GM23338 (cell line): ENCODE measurements around the gene PGC. TPM values are rescaled to one million over a fixed set of nuclear protein-coding genes. Genes with fewer than 3 reads are reported as not detected.

ENCODE experiments used
- ATAC-seq: fragments of 200-7000 bp; cut with Tn5 transposase; 3 replicates; pipeline ENCODE4 v1.9.1; 2020
- DNase-seq: peaks from one replicate; pipeline ENCODE4 v3.0.0-alpha.2; 2015; ENCODE audit warnings: low spot score
- H2AFZ ChIP-seq: fragments of 200-600 bp; sonication (generic); 2 replicates; pipeline ENCODE4 v1.8.0; 2016; ENCODE audit warnings: antibody characterized with exemption, mild to moderate bottlenecking, moderate library complexity
- H3F3A ChIP-seq: fragments of 200-600 bp; sonication (generic); replicated peaks from 2 replicates; pipeline ENCODE4 v1.8.0; 2017; ENCODE audit warnings: antibody characterized with exemption, mixed run types, low read depth
- H3K27ac ChIP-seq: fragments of 200-600 bp; sonication (generic); 2 replicates; pipeline ENCODE4 v1.6.1; 2016; ENCODE audit warnings: low read depth
- H3K27me3 ChIP-seq: fragments of 200-600 bp; sonication (generic); 2 replicates; pipeline ENCODE4 v1.8.0; 2016; ENCODE audit warnings: mild to moderate bottlenecking, mixed run types, moderate library complexity; ENCODE audit not compliant: insufficient read depth
- H3K36me3 ChIP-seq: fragments of 200-600 bp; sonication (generic); 2 replicates; pipeline ENCODE4 v1.8.0; 2016; ENCODE audit warnings: mild to moderate bottlenecking; ENCODE audit not compliant: insufficient read depth
- H3K4me1 ChIP-seq: fragments of 200-600 bp; sonication (generic); 2 replicates; pipeline ENCODE4 v1.8.0; 2016; ENCODE audit warnings: mild to moderate bottlenecking, moderate library complexity; ENCODE audit not compliant: insufficient read depth
- H3K4me2 ChIP-seq: fragments of 200-600 bp; sonication (generic); 2 replicates; pipeline ENCODE4 v1.7.1; 2017; ENCODE audit warnings: mixed run types
- H3K4me3 ChIP-seq: fragments of 200-600 bp; sonication (generic); 2 replicates; pipeline ENCODE4 v1.6.1; 2016; ENCODE audit warnings: mixed run types
- H3K79me2 ChIP-seq: fragments of 200-600 bp; sonication (generic); replicated peaks from 2 replicates; pipeline ENCODE4 v1.8.0; 2017; ENCODE audit warnings: mild to moderate bottlenecking; ENCODE audit not compliant: insufficient read depth
- H3K9me2 ChIP-seq: fragments of 200-600 bp; sonication (generic); 2 replicates; pipeline ENCODE4 v1.8.0; 2017; ENCODE audit not compliant: insufficient read depth
- H4K20me1 ChIP-seq: fragments of 200-600 bp; sonication (generic); replicated peaks from 2 replicates; pipeline ENCODE4 v1.8.0; 2017; ENCODE audit warnings: mild to moderate bottlenecking; ENCODE audit not compliant: insufficient read depth
- H3K27ac Mint-ChIP-seq: 2 replicates; pipeline ENCODE4 v1.8.0; 2020; ENCODE audit warnings: inconsistent platforms, mild to moderate bottlenecking, moderate library complexity, mixed read lengths
- H3K27me3 Mint-ChIP-seq: 3 replicates; pipeline ENCODE4 v1.8.0; 2022; ENCODE audit warnings: low read depth, mild to moderate bottlenecking, moderate library complexity, mixed read lengths, inconsistent platforms; ENCODE audit not compliant: insufficient read depth, poor library complexity
- H3K36me3 Mint-ChIP-seq: 3 replicates; pipeline ENCODE4 v1.8.0; 2021; ENCODE audit warnings: low read depth, mild to moderate bottlenecking, inconsistent platforms, moderate library complexity, mixed read lengths
- H3K4me1 Mint-ChIP-seq: 3 replicates; pipeline ENCODE4 v1.8.0; 2020; ENCODE audit warnings: mild to moderate bottlenecking, inconsistent platforms, mixed read lengths
- H3K4me3 Mint-ChIP-seq: 3 replicates; pipeline ENCODE4 v1.8.0; 2021; ENCODE audit warnings: moderate library complexity, mild to moderate bottlenecking, inconsistent platforms, mixed read lengths
- H3K9me3 Mint-ChIP-seq: 3 replicates; pipeline ENCODE4 v1.8.0; 2020; ENCODE audit warnings: moderate library complexity, mild to moderate bottlenecking, inconsistent platforms, mixed read lengths
- EZH2 ChIP-seq: fragments of 200-600 bp; sonication (generic); IDR thresholded peaks from one replicate; pipeline ENCODE4 v1.8.0; 2017; ENCODE audit warnings: antibody characterized with exemption, mild to moderate bottlenecking, low read depth; ENCODE audit not compliant: unreplicated experiment
- EZH2phosphoT487 ChIP-seq: fragments of 200-600 bp; sonication (generic); IDR thresholded peaks from one replicate; pipeline ENCODE4 v1.8.1; 2018; ENCODE audit warnings: antibody characterized with exemption; ENCODE audit not compliant: unreplicated experiment
- JUNB ChIP-seq: IDR thresholded peaks from one replicate; pipeline ENCODE4 v1.6.1; 2016; ENCODE audit warnings: antibody characterized with exemption; ENCODE audit not compliant: unreplicated experiment
- NANOG ChIP-seq: IDR thresholded peaks from 2 replicates; pipeline ENCODE4 v1.6.1; 2016; ENCODE audit warnings: antibody characterized with exemption, borderline replicate concordance
- POLR2AphosphoS5 ChIP-seq: IDR thresholded peaks from 2 replicates; pipeline ENCODE4 v1.6.1; 2016; ENCODE audit warnings: antibody characterized with exemption, low read depth
- REST ChIP-seq: IDR thresholded peaks from one replicate; pipeline ENCODE4 v1.6.1; 2018; ENCODE audit warnings: antibody characterized with exemption; ENCODE audit not compliant: unreplicated experiment
- STAT1 ChIP-seq: IDR thresholded peaks from one replicate; pipeline ENCODE4 v1.6.1; 2016; ENCODE audit warnings: antibody characterized with exemption; ENCODE audit not compliant: unreplicated experiment
- ZNF114 ChIP-seq: fragments of 250-450 bp; sonication (Bioruptor Pico); IDR thresholded peaks from 2 replicates; pipeline ENCODE4 v1.5.0; 2020; ENCODE audit warnings: mild to moderate bottlenecking, moderate library complexity
- ZNF331 ChIP-seq: fragments of 250-450 bp; sonication (Bioruptor Pico); IDR thresholded peaks from 2 replicates; pipeline ENCODE4 v1.5.0; 2020; ENCODE audit warnings: low read depth, mild to moderate bottlenecking, moderate library complexity
- polyA plus RNA-seq: library from polyadenylated mRNA; unstranded; fragments of >200 nt; fragmentation: Nextera tagmentation; extraction: Ambion mirVana; gene quantifications from 2 replicates; pipeline ENCODE4 v1.2.1, GENCODE V29; 2016
- total RNA-seq: library from RNA; depleted of rRNA; stranded (reverse); fragments of >200 nt; shearing (Covaris generic); gene quantifications from 2 replicates; pipeline ENCODE4 v1.2.3, GENCODE V29; 2014
- TF ChIP-seq, protein P1 (sequence below): fragments of 250-450 bp; sonication (Bioruptor Pico); IDR thresholded peaks from 2 replicates; pipeline ENCODE4 v1.5.0; 2020; ENCODE audit warnings: mild to moderate bottlenecking, moderate library complexity
- TF ChIP-seq, protein P2 (sequence below), 2 experiments: fragments of 200-600 bp in 1 of 2; sonication (generic) in 1 of 2; conservative IDR thresholded peaks; 2 replicates each; pipeline versions ENCODE4 v1.5.1 to v1.6.1; 2016 to 2017; ENCODE audit warnings: antibody characterized with exemption in 2 of 2, low read depth in 2 of 2, mild to moderate bottlenecking in 2 of 2, moderate library complexity in 1 of 2

The PGC gene
- total and polyA plus RNA-seq, 2 experiments from 2014 or later = not detected

DNA sequence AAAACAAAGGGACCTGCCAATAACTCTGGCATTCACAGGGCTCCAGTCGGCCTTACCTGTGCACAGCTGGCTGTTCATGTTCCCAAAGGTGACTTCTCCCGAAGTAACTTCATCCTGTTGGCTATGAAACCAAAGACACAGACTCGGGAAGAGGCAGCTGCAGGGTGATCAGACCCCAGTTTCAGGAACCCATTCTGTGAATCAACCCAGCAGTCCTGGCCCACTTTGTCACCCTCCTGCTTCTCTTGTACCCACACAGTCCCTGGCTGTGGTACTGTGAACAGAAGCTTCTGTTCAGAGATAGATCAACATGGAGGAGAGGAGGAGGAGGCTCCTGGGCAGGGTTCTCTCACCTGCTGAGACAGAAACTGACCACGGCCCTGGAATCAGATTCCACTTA lies 8.7 kb upstream of the PGC start (continued):
- TF ChIP-seq, protein P1, sequence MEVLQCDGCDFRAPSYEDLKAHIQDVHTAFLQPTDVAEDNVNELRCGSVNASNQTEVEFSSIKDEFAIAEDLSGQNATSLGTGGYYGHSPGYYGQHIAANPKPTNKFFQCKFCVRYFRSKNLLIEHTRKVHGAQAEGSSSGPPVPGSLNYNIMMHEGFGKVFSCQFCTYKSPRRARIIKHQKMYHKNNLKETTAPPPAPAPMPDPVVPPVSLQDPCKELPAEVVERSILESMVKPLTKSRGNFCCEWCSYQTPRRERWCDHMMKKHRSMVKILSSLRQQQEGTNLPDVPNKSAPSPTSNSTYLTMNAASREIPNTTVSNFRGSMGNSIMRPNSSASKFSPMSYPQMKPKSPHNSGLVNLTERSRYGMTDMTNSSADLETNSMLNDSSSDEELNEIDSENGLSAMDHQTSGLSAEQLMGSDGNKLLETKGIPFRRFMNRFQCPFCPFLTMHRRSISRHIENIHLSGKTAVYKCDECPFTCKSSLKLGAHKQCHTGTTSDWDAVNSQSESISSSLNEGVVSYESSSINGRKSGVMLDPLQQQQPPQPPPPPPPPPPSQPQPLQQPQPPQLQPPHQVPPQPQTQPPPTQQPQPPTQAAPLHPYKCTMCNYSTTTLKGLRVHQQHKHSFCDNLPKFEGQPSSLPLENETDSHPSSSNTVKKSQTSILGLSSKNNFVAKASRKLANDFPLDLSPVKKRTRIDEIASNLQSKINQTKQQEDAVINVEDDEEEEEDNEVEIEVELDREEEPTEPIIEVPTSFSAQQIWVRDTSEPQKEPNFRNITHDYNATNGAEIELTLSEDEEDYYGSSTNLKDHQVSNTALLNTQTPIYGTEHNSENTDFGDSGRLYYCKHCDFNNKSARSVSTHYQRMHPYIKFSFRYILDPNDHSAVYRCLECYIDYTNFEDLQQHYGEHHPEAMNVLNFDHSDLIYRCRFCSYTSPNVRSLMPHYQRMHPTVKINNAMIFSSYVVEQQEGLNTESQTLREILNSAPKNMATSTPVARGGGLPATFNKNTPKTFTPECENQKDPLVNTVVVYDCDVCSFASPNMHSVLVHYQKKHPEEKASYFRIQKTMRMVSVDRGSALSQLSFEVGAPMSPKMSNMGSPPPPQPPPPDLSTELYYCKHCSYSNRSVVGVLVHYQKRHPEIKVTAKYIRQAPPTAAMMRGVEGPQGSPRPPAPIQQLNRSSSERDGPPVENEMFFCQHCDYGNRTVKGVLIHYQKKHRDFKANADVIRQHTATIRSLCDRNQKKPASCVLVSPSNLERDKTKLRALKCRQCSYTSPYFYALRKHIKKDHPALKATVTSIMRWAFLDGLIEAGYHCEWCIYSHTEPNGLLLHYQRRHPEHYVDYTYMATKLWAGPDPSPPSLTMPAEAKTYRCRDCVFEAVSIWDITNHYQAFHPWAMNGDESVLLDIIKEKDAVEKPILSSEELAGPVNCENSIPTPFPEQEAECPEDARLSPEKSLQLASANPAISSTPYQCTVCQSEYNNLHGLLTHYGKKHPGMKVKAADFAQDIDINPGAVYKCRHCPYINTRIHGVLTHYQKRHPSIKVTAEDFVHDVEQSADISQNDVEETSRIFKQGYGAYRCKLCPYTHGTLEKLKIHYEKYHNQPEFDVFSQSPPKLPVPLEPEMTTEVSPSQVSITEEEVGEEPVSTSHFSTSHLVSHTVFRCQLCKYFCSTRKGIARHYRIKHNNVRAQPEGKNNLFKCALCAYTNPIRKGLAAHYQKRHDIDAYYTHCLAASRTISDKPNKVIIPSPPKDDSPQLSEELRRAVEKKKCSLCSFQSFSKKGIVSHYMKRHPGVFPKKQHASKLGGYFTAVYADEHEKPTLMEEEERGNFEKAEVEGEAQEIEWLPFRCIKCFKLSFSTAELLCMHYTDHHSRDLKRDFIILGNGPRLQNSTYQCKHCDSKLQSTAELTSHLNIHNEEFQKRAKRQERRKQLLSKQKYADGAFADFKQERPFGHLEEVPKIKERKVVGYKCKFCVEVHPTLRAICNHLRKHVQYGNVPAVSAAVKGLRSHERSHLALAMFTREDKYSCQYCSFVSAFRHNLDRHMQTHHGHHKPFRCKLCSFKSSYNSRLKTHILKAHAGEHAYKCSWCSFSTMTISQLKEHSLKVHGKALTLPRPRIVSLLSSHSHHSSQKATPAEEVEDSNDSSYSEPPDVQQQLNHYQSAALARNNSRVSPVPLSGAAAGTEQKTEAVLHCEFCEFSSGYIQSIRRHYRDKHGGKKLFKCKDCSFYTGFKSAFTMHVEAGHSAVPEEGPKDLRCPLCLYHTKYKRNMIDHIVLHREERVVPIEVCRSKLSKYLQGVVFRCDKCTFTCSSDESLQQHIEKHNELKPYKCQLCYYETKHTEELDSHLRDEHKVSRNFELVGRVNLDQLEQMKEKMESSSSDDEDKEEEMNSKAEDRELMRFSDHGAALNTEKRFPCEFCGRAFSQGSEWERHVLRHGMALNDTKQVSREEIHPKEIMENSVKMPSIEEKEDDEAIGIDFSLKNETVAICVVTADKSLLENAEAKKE (CRISPR knock-in tag) = no peak
- TF ChIP-seq EZH2 = no peak
- TF ChIP-seq, protein P2, sequence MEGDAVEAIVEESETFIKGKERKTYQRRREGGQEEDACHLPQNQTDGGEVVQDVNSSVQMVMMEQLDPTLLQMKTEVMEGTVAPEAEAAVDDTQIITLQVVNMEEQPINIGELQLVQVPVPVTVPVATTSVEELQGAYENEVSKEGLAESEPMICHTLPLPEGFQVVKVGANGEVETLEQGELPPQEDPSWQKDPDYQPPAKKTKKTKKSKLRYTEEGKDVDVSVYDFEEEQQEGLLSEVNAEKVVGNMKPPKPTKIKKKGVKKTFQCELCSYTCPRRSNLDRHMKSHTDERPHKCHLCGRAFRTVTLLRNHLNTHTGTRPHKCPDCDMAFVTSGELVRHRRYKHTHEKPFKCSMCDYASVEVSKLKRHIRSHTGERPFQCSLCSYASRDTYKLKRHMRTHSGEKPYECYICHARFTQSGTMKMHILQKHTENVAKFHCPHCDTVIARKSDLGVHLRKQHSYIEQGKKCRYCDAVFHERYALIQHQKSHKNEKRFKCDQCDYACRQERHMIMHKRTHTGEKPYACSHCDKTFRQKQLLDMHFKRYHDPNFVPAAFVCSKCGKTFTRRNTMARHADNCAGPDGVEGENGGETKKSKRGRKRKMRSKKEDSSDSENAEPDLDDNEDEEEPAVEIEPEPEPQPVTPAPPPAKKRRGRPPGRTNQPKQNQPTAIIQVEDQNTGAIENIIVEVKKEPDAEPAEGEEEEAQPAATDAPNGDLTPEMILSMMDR (conservative IDR thresholded peaks at IDR 0.05; ENCODE audit: low read depth in 2 of 2) = no peak

- DNase-seq (no peak), ATAC-seq (no peak)
- H3K4me3 ChIP-seq = no peak overlapping the region
- Mint-ChIP-seq H3K9me3 (no peaks in the 10 kb centered on the region), H3K4me3 (no peak overlapping the region), H3K4me1 (no peaks in the 10 kb centered on the region), H3K27ac (no peak overlapping the region), H3K36me3 (no peaks in the 10 kb centered on the region), H3K27me3 (peaks cover 9% of the 10 kb centered on the region)
- H3K4me2 ChIP-seq = no peak overlapping the region
- H3K27me3 ChIP-seq = no peaks in the 10 kb centered on the region
- H3K36me3 ChIP-seq = no peaks in the 10 kb centered on the region
- no peak overlapping the region for H3K27ac ChIP-seq
- no peaks in the 10 kb centered on the region for H4K20me1 ChIP-seq
- no peaks in the 10 kb centered on the region for H3F3A ChIP-seq
- no peaks in the 10 kb centered on the region for H3K79me2 ChIP-seq
- H3K4me1 ChIP-seq = no peaks in the 10 kb centered on the region
- H3K9me2 ChIP-seq = no peaks in the 10 kb centered on the region
- no peak overlapping the region for H2AFZ ChIP-seq
- TF ChIP-seq EZH2phosphoT487 (no peak), NANOG (no peak), POLR2AphosphoS5 (no peak), STAT1 (no peak), EZH2 (no peak), ZNF114 (CRISPR knock-in tag) (no peak), ZNF331 (no peak), JUNB (no peak), REST (no peak)
- TF ChIP-seq, protein P2 (conservative IDR thresholded peaks at IDR 0.05; ENCODE audit: low read depth in 2 of 2) = no peak
Measured at GRCh38 chr6:41750374-41750773, 3.2 kb upstream of the PGC start.
